Stimulated activated naive CD4-positive, alpha-beta T cell (primary cell): ENCODE data around the gene IFRD1.

ENCODE experiments used
- DNase-seq, 6 experiments: peaks; one replicate each; lab custom pipeline; 2025; lab: John Stamatoyannopoulos, UW

Gene IFRD1

GRCh38 chr7:112449902-112450806 is at the start of gene IFRD1:
TSS of gene IFRD1 (plus strand) at chr7:112450460. CDS start at chr7:112450689, 229 bp downstream.
- DNase-seq: peak; percentile 93 to 98 (median 97)

GRCh38 chr7:112404321-112404720 is 45.9 kb upstream of the IFRD1 start:
- no peak for DNase-seq

- DNase-seq: no peak
These were observed 45.0 kb upstream of the IFRD1 start for GRCh38 chr7:112405286-112405685.

GRCh38 chr7:112407261-112407660 is 43.0 kb upstream of the IFRD1 start:
- DNase-seq: no peak

GRCh38 chr7:112410092-112410491 is 40.2 kb upstream of the IFRD1 start:
- DNase-seq: no peak

- peak in 1 of 6 experiments; percentile 3 for DNase-seq
These were observed 39.0 kb upstream of the IFRD1 start for GRCh38 chr7:112411186-112411795.

- DNase-seq: peak in 3 of 6 experiments; percentile 3 to 8 (median 5)
These were observed 35.3 kb upstream of the IFRD1 start for GRCh38 chr7:112414855-112415490.

- no peak for DNase-seq
These were observed 34.1 kb upstream of the IFRD1 start for GRCh38 chr7:112416127-112416526.

- DNase-seq: no peak
These were observed 30.6 kb upstream of the IFRD1 start for GRCh38 chr7:112419543-112420130.

GRCh38 chr7:112420236-112420861 is 29.9 kb upstream of the IFRD1 start:
- no peak for DNase-seq

- peak in 3 of 6 experiments; percentile 18 to 41 (median 25) for DNase-seq
These were observed 28.4 kb upstream of the IFRD1 start for GRCh38 chr7:112421666-112422486.

GRCh38 chr7:112422842-112423496 is 27.3 kb upstream of the IFRD1 start:
- no peak for DNase-seq

- no peak for DNase-seq
These were observed 26.3 kb upstream of the IFRD1 start for GRCh38 chr7:112423987-112424386.

- no peak for DNase-seq
These were observed 22.3 kb upstream of the IFRD1 start for GRCh38 chr7:112427984-112428383.

- no peak for DNase-seq
These were observed 21.5 kb upstream of the IFRD1 start for GRCh38 chr7:112428715-112429114.

GRCh38 chr7:112430649-112431048 is 19.6 kb upstream of the IFRD1 start:
- DNase-seq: no peak

- DNase-seq: no peak
These were observed 18.5 kb upstream of the IFRD1 start for GRCh38 chr7:112431803-112432202.

GRCh38 chr7:112433289-112433688 is 17.0 kb upstream of the IFRD1 start:
- no peak for DNase-seq

GRCh38 chr7:112437072-112437471 is 13.2 kb upstream of the IFRD1 start:
- no peak for DNase-seq

- no peak for DNase-seq
These were observed 10.8 kb upstream of the IFRD1 start for GRCh38 chr7:112439476-112439875.
